ENCODE data around the gene VWA3B. TPM values are rescaled to one million over a fixed set of nuclear protein-coding genes. Genes with fewer than 3 reads are reported as not detected.

The VWA3B gene
- polyA plus RNA-seq, 5 donors, result 1.9 to 8.0 (median 5.0) TPM

GRCh38 chr2:98333922-98334321 is 247.0 kb downstream of the VWA3B start:
- no peak for DNase-seq

GRCh38 chr2:98334439-98335078 is 247.6 kb downstream of the VWA3B start:
- DNase-seq, result no peak

DNA sequence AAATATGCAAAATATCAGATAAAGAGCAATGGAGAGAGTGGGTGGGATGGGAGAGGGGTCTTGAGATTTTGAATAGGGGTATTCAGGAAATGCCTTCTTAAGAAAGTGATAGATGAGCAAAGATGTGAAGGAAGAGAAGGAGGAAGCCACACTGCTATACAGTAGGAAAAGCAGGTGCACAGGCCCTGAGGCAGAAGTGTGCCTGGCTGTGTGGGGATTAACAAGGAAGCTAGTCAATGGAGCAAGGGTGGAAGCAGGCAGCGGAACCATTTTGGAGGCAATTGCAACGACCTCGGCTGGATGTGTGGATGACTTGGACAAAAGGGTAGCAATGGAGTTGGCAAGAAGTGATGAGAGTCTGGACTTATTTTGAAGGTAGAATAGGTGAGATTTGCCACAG is 248.3 kb downstream of the VWA3B start:
- DNase-seq, result no peak

- DNase-seq, result no peak
These were observed 254.3 kb downstream of the VWA3B start for GRCh38 chr2:98341241-98341640.

DNA sequence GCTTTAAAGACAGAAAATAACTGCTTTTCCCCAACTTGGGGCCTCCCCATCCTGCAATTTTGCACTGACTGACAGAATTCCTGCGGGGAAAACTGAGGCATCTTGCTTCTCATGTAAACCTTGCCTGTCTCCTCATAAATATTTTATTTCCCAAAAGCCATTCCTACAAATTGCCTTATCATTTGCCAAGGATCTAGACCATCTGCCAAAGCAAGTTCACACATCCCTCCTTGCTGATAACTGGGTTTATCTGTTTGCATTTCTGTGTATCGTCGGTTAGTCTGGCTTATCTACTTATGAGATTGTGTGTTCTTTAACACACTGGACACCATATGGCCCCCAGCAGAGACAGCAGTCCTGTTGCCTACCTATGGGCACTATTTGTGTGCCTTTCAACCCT is 256.3 kb downstream of the VWA3B start:
- DNase-seq, result no peak

- DNase-seq, result peak; percentile 14 to 31
These were observed 259.6 kb downstream of the VWA3B start, which contains the start of gene CNGA3 for GRCh38 chr2:98346311-98347236. CNGA3 (plus strand) TSS chr2:98346456; CDS start chr2:98369976, 23,520 bp downstream.

DNA sequence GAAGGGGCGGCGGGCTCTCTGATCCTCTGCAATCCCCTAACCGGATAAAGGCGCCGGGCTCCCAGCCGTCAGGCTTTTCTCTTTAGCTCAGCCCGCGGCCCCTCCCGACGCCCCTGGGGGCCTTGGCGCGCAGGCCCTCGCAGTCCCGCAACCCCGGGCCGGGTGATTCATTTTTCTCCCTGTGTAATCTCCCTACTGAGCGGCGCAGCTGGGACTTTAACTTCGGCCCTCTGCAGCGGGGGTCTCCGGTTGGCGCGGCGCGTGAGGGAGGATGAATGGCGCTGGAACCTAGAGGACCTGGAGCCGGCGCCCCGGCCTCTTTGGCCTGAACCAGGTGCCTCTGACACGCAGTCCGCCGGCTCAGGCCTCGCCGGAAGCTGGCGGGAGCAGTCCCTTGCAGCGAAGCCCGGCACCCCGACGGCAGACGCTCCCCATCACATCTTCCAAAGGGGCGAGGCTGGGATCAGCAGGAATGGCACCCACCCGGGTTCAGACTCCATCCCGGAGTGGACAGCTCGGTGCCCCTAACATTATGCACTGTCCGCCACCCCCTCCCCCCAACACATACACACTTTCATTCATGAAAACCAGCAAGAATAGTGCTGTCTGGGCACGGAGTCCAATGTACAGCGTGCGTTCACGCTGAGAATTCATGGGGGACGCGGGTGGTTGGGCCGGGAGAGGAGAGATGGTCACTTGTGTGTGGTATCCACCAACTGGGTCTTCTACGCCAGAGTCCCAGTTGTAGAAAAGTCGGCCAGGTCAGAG is 260.5 kb downstream of the VWA3B start:
- no peak for DNase-seq

DNA sequence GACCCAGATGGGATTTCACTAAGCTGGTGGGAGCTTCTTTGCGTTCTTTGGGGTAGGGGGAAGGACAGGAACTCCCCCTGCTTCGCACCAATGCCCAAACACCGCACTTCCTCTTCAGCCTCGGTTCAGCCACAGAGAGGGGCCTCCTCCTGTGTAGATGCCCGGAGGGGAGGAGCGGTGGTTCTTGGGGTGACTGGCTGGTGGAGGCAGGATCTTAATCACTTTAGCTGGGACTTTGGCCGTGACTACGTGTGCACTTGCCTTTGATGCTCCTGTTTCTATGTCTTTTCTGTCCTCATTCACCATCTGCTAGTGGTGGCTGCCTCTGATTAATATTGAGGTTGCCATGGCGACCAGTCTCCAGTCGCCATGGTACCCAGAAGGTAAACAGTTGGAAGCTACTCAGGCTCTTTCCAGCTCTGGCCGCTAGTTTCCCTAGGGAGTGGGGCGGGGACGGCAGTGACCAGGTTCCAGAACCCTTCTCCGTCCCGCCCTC is 261.1 kb downstream of the VWA3B start:
- no peak for DNase-seq

DNA sequence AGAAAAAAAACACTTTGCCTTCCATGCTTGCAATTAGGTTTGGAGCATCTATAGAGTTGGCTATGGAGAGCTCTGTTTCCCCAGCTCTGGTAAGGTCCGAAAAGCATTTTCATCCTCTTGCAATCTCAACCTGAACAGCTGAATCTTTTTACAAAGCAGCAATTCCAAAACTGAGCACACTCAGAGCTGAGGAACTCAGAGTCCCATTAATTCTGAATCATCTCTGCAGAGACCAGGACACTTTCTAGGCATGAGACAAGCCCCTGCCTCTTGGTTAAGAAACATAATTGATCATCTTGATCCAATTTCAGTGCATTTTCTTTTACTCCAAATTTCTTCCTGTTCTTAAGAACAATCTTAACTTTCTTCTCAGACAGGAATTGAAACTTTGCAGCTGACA is 263.4 kb downstream of the VWA3B start:
- DNase-seq, result no peak

GRCh38 chr2:98355881-98356280 is 268.9 kb downstream of the VWA3B start:
- no peak for DNase-seq

DNA sequence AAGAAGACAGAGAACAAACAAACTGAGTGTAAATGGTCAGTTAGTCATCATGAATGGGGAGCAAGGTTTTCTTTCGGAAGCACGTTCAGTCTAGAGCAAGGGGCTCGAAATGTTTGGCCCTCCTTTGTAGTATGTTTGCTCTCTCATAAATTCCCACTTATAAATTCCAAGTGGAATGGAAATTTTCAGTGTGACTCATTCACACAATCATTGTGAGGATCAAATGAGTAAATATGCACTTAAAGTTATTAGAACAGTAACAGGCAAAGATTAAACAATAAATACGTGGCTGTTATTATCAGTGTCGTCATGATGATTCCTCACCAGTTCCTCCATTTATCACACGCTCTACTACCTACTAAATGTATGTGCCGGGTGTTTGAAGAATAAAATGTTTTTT is 269.8 kb downstream of the VWA3B start:
- no peak for DNase-seq

DNA sequence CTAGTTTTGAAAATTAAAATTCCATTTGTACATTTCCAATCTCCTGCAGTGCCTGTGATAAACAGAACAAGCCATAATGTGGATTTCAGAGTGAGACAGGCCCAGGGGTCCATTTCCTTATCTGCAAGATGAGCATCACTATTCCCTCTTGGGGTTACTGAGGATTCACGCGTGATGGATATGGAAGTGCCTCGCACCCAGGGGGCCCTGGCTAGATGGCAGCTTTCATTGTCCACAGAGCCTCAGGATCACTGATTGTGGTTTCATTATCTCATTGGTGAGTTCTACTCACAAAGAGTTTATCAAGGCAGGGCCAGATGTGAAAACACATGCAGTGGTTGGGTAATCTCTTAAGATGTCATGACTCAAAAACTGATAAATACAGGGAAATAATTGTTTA is 270.9 kb downstream of the VWA3B start:
- DNase-seq, result no peak

- no peak for DNase-seq
These were observed 273.0 kb downstream of the VWA3B start for GRCh38 chr2:98359986-98360385.

Other genes with a start within 250 kb of the VWA3B start
- 10 to 100 TPM; 41.3 to 50.1 (median 46.7) TPM for gene TMEM131, start 91.2 kb upstream of the VWA3B start, polyA plus RNA-seq (ENCODE audit: insufficient read depth in 1 of 5, insufficient read length in 5 of 5, low replicate concordance in 1 of 5)